PC-9 (cell line): ENCODE measurements around the gene CALR3. TPM values are rescaled to one million over a fixed set of nuclear protein-coding genes. Genes with fewer than 3 reads are reported as not detected.
A peak's percentile ranks its signal among the peaks of the same experiment; 100 is the strongest.
"Not testable (repeated sequence)": the region's sequence is repeated elsewhere in the genome, so short reads cannot be mapped to it uniquely, and the experiment has no call there.

Experiments used
- BruUV-seq: library from RNA; stranded (reverse); fragments of 400-500 nt; replicated peaks from 2 replicates; lab custom pipeline; 2021; lab: Mats Ljungman, UMichigan
- CTCF ChIA-PET: fragments of 300-600 bp; sonication (Branson Sonifier 250); formaldehyde crosslinking; loops from one replicate; lab custom pipeline; 2022; ENCODE audit warnings: antibody characterized with exemption; lab: Charles Lee
- POLR2A ChIA-PET: fragments of 300-600 bp; sonication (Branson Sonifier 250); formaldehyde crosslinking; loops from one replicate; lab custom pipeline; 2022; ENCODE audit warnings: antibody characterized with exemption; ENCODE audit not compliant: unreplicated experiment; lab: Charles Lee
- DNase-seq, 2 experiments: peaks; one replicate each; pipeline versions ENCODE4 v3.0.0 to v3.0.0-alpha.2; 2015 to 2022; ENCODE audit warnings: mixed read lengths in 1 of 2
- H2AFZ ChIP-seq: fragments of 200-600 bp; sonication (generic); 2 replicates; pipeline ENCODE4 v1.8.1; 2017; ENCODE audit warnings: antibody characterized with exemption
- H3F3A ChIP-seq: fragments of 200-600 bp; sonication (generic); 2 replicates; pipeline ENCODE4 v1.8.1; 2017; ENCODE audit warnings: antibody characterized with exemption, mild to moderate bottlenecking, low read depth; ENCODE audit not compliant: insufficient read depth
- H3K27ac ChIP-seq: fragments of 200-600 bp; sonication (generic); 2 replicates; pipeline ENCODE4 v1.6.1; 2016; ENCODE audit warnings: mixed run types
- H3K27me3 ChIP-seq: fragments of 200-600 bp; sonication (generic); 2 replicates; pipeline ENCODE4 v1.6.1; 2016; ENCODE audit warnings: low read depth, mixed run types; ENCODE audit not compliant: insufficient read depth
- H3K36me3 ChIP-seq: fragments of 200-600 bp; sonication (generic); 2 replicates; pipeline ENCODE4 v1.6.1; 2016; ENCODE audit warnings: low read depth, mixed run types
- H3K4me1 ChIP-seq: fragments of 200-600 bp; sonication (generic); replicated peaks from 2 replicates; pipeline ENCODE4 v1.6.1; 2016; ENCODE audit warnings: mixed run types; ENCODE audit not compliant: insufficient read depth
- H3K4me2 ChIP-seq: fragments of 200-600 bp; sonication (generic); 2 replicates; pipeline ENCODE4 v1.6.1; 2017; ENCODE audit warnings: mixed run types
- H3K4me3 ChIP-seq: fragments of 200-600 bp; sonication (generic); 2 replicates; pipeline ENCODE4 v1.6.1; 2016; ENCODE audit warnings: mixed run types
- H3K79me2 ChIP-seq: fragments of 200-600 bp; sonication (generic); 2 replicates; pipeline ENCODE4 v1.6.1; 2017; ENCODE audit warnings: low read depth, mixed run types
- H3K9me2 ChIP-seq: fragments of 200-600 bp; sonication (generic); 2 replicates; pipeline ENCODE4 v1.8.1; 2017; ENCODE audit warnings: mild to moderate bottlenecking; ENCODE audit not compliant: insufficient read depth
- H3K9me3 ChIP-seq: fragments of 200-600 bp; sonication (generic); 2 replicates; pipeline ENCODE4 v1.8.1; 2016; ENCODE audit warnings: low read depth; ENCODE audit not compliant: insufficient read depth
- H4K20me1 ChIP-seq: fragments of 200-600 bp; sonication (generic); 2 replicates; pipeline ENCODE4 v1.8.1; 2017; ENCODE audit not compliant: insufficient read depth
- EZH2 ChIP-seq: fragments of 200-600 bp; sonication (generic); IDR thresholded peaks from 2 replicates; pipeline ENCODE4 v1.8.0; 2017; ENCODE audit warnings: antibody characterized with exemption, low read depth
- intact Hi-C: fragments of 100-400 bp; cut with micrococcal nuclease; formaldehyde crosslinking; loops from one replicate; pipeline ENCODE4 v1.10.0; 2022; ENCODE audit not compliant: unreplicated experiment
- total RNA-seq: library from RNA; stranded (reverse); gene quantifications from 2 replicates; pipeline ENCODE4 v1.2.3, GENCODE V29; 2021
- TF ChIP-seq, protein P1 (sequence below): fragments of 200-600 bp; sonication (generic); conservative IDR thresholded peaks from 2 replicates; pipeline ENCODE4 v1.6.1; 2017; ENCODE audit warnings: mixed run types, antibody characterized with exemption, mild to moderate bottlenecking, moderate library complexity

Gene CALR3
- total RNA-seq, 1 experiment from 2014 or later, result not detected

DNA sequence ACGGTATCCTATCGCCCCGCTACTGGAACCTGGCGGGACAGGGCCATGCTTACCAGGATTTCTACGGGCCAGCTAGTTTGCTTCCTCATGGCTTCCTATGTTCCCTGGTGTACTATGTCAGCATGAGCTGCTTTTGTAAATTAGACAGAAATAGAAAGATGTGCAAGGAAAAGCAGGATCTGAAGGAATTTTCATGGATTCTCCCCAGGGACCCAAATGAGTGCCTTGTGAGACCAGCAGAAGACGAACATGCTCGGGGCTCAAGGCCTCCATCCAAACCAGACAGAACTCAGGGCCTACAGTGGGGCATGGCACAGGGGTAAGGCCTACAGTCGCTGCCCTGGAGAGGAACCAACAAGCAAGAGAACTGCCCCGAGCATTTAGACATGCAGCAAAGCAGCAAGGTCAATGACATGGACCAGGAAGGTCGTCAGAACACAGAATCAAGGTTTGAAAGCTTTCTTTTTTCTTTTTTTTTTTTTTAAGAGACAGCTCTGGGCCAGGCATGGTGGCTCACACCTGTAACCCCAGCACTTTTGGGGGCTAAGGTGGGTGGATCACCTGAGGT, 41.5 kb downstream of the CALR3 start:
- Histone ChIP-seq H3K79me2 (peaks cover 95% of the 10 kb centered on the region), H3K4me3 (no peak overlapping the region), H3F3A (peaks cover 3% of the 10 kb centered on the region; the same call in 1 of the 2 replicates), H3K4me1 (0 out of 2 replicates have a peak, but pooled peaks cover 9% of the 10 kb centered on the region), H4K20me1 (peaks cover 72% of the 10 kb centered on the region), H3K4me2 (no peak overlapping the region), H2AFZ (no peak overlapping the region), H3K27me3 (no peaks in the 10 kb centered on the region), H3K27ac (no peak overlapping the region), H3K9me2 (no peaks in the 10 kb centered on the region), H3K9me3 (no peaks in the 10 kb centered on the region), H3K36me3 (no peaks in the 10 kb centered on the region)
- no TSS peak for BruUV-seq
- no peak for DNase-seq
- intact Hi-C loops, result no loop called here
- CTCF ChIA-PET, result no interaction called here
- POLR2A ChIA-PET, result no interaction called here
- TF ChIP-seq, protein P1, sequence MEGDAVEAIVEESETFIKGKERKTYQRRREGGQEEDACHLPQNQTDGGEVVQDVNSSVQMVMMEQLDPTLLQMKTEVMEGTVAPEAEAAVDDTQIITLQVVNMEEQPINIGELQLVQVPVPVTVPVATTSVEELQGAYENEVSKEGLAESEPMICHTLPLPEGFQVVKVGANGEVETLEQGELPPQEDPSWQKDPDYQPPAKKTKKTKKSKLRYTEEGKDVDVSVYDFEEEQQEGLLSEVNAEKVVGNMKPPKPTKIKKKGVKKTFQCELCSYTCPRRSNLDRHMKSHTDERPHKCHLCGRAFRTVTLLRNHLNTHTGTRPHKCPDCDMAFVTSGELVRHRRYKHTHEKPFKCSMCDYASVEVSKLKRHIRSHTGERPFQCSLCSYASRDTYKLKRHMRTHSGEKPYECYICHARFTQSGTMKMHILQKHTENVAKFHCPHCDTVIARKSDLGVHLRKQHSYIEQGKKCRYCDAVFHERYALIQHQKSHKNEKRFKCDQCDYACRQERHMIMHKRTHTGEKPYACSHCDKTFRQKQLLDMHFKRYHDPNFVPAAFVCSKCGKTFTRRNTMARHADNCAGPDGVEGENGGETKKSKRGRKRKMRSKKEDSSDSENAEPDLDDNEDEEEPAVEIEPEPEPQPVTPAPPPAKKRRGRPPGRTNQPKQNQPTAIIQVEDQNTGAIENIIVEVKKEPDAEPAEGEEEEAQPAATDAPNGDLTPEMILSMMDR, result no peak
- TF ChIP-seq EZH2, result no peak

DNA sequence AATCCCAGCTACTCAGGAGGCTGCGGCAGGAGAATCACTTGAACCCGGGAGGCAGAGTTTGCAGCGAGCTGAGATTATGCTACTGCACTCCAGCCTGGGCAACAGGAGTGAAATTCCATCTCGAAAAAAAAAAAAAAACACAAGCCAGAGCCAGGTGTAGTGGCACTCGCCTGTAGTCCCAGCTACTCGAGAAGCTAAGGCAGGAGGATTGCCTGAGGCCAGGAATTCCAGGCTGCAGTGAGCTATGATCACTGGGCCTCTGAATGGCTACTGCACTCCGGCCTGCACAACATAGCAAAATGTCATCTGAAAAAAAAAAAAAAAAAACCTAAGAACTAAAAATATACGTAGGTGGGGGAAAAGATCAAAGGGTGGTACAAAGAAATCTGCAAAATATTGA, 43.6 kb downstream of the CALR3 start:
- peaks cover 18% of the 10 kb centered on the region for H3K4me1 ChIP-seq
- H3K27ac ChIP-seq, result no peak overlapping the region
- no peaks in the 10 kb centered on the region for H3K27me3 ChIP-seq
- DNase-seq, result peak; percentile 60 to 61
- ChIA-PET POLR2A (interaction anchor here (0.5 kb wide), 1 partner anchor 38 kb away, joined by 5 read pairs; no protein-coding TSS in a partner anchor), CTCF (interaction anchor here (1.1 kb wide), 1 partner anchor 10 kb away, joined by 4 read pairs; no protein-coding TSS in a partner anchor)
- no TSS peak for BruUV-seq
- H3K9me2 ChIP-seq, result no peaks in the 10 kb centered on the region
- no peaks in the 10 kb centered on the region for H3K9me3 ChIP-seq
- peaks cover 64% of the 10 kb centered on the region for H4K20me1 ChIP-seq
- no peak overlapping the region for H2AFZ ChIP-seq
- H3K4me3 ChIP-seq, result no peak overlapping the region
- no peak for TF ChIP-seq EZH2
- TF ChIP-seq, protein P1, result no peak
- no peaks in the 10 kb centered on the region for H3K36me3 ChIP-seq
- H3K4me2 ChIP-seq, result no peak overlapping the region
- peaks cover 24% of the 10 kb centered on the region; the same call in 1 of the 2 replicates for H3F3A ChIP-seq
- peaks cover 92% of the 10 kb centered on the region for H3K79me2 ChIP-seq
- intact Hi-C loops, result no loop called here

DNA sequence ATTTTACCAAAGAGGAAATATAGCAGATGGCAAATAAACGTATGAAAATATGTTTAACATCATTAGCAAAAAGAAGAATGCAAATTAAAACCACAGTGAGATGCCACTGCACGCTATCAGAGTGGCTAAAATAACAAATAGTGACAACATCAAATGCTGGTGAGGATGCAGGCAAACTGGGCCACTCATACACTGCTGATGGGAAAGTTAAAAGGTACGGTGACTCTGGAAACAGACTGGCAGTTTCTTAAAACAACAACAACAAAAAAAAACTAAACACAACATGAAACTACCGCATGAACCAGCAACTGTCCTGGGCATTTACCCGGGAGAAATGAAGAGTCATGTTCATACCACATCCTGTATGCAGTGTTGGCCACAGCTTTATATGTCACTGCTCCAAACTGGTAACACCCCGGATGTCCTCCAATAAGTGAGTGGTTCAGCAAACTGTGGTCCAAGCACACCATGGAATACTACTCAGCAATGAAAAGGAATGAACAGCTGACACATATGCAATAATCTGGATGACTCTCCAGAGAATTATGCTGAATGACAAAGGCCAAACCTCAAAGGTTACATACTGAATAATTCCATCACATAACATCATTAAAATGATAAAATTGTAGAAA, 46.5 kb downstream of the CALR3 start:
- Histone ChIP-seq H3K27ac (no peak overlapping the region), H3K36me3 (no peaks in the 10 kb centered on the region), H3K9me3 (no peaks in the 10 kb centered on the region), H3F3A (peaks cover 35% of the 10 kb centered on the region; the same call in 1 of the 2 replicates), H3K4me3 (no peak overlapping the region), H3K4me1 (peaks cover 28% of the 10 kb centered on the region), H2AFZ (no peak overlapping the region), H4K20me1 (peaks cover 63% of the 10 kb centered on the region), H3K4me2 (no peak overlapping the region), H3K27me3 (no peaks in the 10 kb centered on the region), H3K79me2 (peaks cover 92% of the 10 kb centered on the region), H3K9me2 (no peaks in the 10 kb centered on the region)
- no peak for TF ChIP-seq EZH2
- TF ChIP-seq, protein P1, result no peak
- intact Hi-C loops, result no loop called here
- ChIA-PET CTCF (no interaction called here), POLR2A (no interaction called here)
- no peak for DNase-seq
- BruUV-seq, result no TSS peak

DNA sequence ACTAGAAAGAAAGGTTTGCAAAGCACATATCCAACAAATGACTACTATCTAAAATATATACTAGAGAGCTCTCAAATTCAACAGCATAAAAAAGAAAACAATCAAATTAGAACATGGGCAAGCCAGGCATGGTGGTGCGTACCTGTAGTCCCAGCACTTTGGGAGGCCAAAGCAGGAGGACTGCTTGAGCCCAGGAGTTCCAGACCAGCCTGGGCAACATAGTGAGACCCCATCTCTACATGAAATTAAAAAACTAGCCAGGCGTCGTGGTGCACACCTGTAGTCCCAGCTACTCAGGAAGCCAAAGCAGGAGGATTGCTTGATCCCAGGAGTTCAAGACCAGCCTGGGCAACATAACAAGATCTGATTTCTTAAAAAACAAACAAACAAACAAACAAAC, 47.1 kb downstream of the CALR3 start:
- peaks cover 62% of the 10 kb centered on the region for H4K20me1 ChIP-seq
- POLR2A ChIA-PET, result interaction anchor here (0.6 kb wide), 1 partner anchor 139 kb away, joined by 3 read pairs; no protein-coding TSS in a partner anchor
- H3K36me3 ChIP-seq, H3K9me2 ChIP-seq, CTCF ChIA-PET, intact Hi-C loops, H3K27me3 ChIP-seq, H3K9me3 ChIP-seq, BruUV-seq, H3K4me3 ChIP-seq, H2AFZ ChIP-seq, H3K27ac ChIP-seq, H3K4me2 ChIP-seq, DNase-seq: not testable (repeated sequence)
- H3K79me2 ChIP-seq, result peaks cover 92% of the 10 kb centered on the region
- peaks cover 28% of the 10 kb centered on the region for H3K4me1 ChIP-seq
- H3F3A ChIP-seq, result peaks cover 35% of the 10 kb centered on the region; the same call in 1 of the 2 replicates
